ENCODE measurements around the gene BRINP2.

The BRINP2 gene

GRCh38 chr1:177306019-177306415 is 135.3 kb downstream of the BRINP2 start:
- TF ChIP-seq CTCF (IDR thresholded peaks at IDR 0.05; ENCODE audit: insufficient read depth, low read depth, low read length, missing control alignments) = no peak
- H3K4me3 ChIP-seq (ENCODE audit: low read depth, low read length) = no peak overlapping the region
- no peak for DNase-seq (ENCODE audit: low read depth)

GRCh38 chr1:177306981-177307380 is 136.2 kb downstream of the BRINP2 start:
- no peak for DNase-seq (ENCODE audit: low read depth)
- no peak for TF ChIP-seq CTCF (IDR thresholded peaks at IDR 0.05; ENCODE audit: insufficient read depth, low read depth, low read length, missing control alignments)
- no peak overlapping the region for H3K4me3 ChIP-seq (ENCODE audit: low read depth, low read length)

GRCh38 chr1:177307771-177308170 is 137.0 kb downstream of the BRINP2 start:
- no peak for TF ChIP-seq CTCF (IDR thresholded peaks at IDR 0.05; ENCODE audit: insufficient read depth, low read depth, low read length, missing control alignments)
- H3K4me3 ChIP-seq (ENCODE audit: low read depth, low read length) = no peak overlapping the region
- no peak for DNase-seq (ENCODE audit: low read depth)

- no peak for TF ChIP-seq CTCF (IDR thresholded peaks at IDR 0.05; ENCODE audit: insufficient read depth, low read depth, low read length, missing control alignments)
- no peak for DNase-seq (ENCODE audit: low read depth)
- H3K4me3 ChIP-seq (ENCODE audit: low read depth, low read length) = no peak overlapping the region
These were observed 139.1 kb downstream of the BRINP2 start for GRCh38 chr1:177309880-177310279.

- H3K4me3 ChIP-seq (ENCODE audit: low read depth, low read length) = no peak overlapping the region
- no peak for TF ChIP-seq CTCF (IDR thresholded peaks at IDR 0.05; ENCODE audit: insufficient read depth, low read depth, low read length, missing control alignments)
- DNase-seq (ENCODE audit: low read depth) = no peak
These were observed 139.6 kb downstream of the BRINP2 start for GRCh38 chr1:177310326-177310725.

- DNase-seq (ENCODE audit: low read depth) = no peak
- TF ChIP-seq CTCF (IDR thresholded peaks at IDR 0.05; ENCODE audit: insufficient read depth, low read depth, low read length, missing control alignments) = no peak
- no peak overlapping the region for H3K4me3 ChIP-seq (ENCODE audit: low read depth, low read length)
These were observed 140.4 kb downstream of the BRINP2 start for GRCh38 chr1:177311111-177311510.

- TF ChIP-seq CTCF (IDR thresholded peaks at IDR 0.05; ENCODE audit: insufficient read depth, low read depth, low read length, missing control alignments) = no peak
- H3K4me3 ChIP-seq (ENCODE audit: low read depth, low read length) = no peak overlapping the region
- DNase-seq (ENCODE audit: low read depth) = no peak
These were observed 140.8 kb downstream of the BRINP2 start for GRCh38 chr1:177311586-177311985.
